Measurements from ENCODE around the gene CSGALNACT2.

Gene CSGALNACT2

DNA sequence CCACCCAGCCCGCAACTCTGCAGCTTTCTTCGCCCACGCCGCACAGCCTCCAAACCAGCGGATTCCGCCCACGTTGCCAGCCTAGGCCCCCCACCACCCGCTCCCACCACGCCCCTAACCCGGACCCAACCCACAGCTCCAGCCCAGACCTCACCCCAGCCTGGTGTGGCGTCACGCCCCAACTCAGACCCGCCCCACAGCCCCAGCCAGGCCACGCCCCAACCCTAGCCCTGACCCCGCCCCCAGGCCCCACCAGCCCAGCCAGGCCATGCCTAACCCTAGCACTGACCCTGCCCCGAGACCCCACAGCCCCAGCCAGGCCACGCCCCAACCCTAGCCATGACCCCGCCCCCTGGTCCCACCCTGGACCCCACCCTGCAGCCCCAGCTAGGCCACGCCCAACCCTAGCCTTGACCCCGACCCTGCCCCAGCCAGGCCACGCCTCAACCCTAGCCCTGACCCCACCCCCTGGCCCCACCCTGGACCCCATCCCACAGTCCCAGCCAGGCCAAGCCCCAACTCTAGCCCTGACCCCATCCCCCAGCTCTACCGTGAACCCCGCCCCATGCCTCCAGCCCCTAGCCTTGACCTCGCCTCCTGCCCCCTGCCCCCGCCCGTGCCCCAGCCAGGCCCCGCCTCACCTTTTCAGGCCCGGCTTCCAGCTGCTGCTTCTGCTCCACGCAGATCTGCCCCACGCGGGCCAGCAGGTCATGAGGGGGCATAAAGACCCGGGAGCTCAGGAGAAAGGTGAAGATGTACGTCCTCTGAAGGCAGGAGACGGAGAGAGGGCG lies 64.6 kb downstream of the CSGALNACT2 start:
- DNase-seq (ENCODE audit: low spot score): peak; percentile 82
- TF ChIP-seq, protein P1, sequence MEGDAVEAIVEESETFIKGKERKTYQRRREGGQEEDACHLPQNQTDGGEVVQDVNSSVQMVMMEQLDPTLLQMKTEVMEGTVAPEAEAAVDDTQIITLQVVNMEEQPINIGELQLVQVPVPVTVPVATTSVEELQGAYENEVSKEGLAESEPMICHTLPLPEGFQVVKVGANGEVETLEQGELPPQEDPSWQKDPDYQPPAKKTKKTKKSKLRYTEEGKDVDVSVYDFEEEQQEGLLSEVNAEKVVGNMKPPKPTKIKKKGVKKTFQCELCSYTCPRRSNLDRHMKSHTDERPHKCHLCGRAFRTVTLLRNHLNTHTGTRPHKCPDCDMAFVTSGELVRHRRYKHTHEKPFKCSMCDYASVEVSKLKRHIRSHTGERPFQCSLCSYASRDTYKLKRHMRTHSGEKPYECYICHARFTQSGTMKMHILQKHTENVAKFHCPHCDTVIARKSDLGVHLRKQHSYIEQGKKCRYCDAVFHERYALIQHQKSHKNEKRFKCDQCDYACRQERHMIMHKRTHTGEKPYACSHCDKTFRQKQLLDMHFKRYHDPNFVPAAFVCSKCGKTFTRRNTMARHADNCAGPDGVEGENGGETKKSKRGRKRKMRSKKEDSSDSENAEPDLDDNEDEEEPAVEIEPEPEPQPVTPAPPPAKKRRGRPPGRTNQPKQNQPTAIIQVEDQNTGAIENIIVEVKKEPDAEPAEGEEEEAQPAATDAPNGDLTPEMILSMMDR (IDR thresholded peaks at IDR 0.05; ENCODE audit: borderline replicate concordance, control extremely low read depth, extremely low read depth, insufficient read depth, missing control alignments): no peak
- in situ Hi-C loops (cut with MboI; ENCODE audit: low sequenced_read_pairs, unreplicated experiment): no loop called here

DNA sequence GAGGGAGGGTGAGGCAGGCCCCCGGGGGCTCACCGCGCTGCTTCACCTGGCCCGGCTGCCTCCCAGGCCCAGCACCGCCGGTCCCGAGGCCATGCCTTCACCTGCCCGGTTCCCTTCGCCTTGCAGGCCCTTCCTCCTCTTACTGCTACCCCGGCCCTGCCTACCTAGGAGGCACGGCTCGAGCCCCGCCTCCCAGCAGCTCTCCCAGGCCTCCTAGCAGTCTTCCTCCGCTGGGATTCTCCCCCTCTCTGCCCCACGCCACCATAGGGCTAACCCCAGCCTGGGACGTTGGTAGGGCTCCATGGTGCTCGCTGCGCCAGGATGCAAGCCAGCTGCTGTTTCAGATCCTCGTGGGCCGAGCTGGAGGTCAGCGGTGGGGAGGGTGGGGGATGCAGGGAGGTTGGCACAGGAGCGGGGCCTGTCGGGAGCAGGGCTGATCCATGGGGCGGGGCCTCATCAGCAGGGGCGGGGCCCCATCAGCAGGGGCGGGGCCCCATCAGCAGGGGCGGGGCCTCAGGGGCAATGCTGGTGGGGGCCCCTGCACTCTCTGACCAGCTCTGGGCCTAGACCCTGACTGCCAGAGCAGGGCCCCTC lies 65.3 kb downstream of the CSGALNACT2 start:
- in situ Hi-C loops (cut with MboI; ENCODE audit: low sequenced_read_pairs, unreplicated experiment): no loop called here
- DNase-seq (ENCODE audit: low spot score): no peak
- TF ChIP-seq, protein P1 (IDR thresholded peaks at IDR 0.05; ENCODE audit: borderline replicate concordance, control extremely low read depth, extremely low read depth, insufficient read depth, missing control alignments): no peak

GRCh38 chr10:43204042-43204942 lies 66.0 kb downstream of the CSGALNACT2 start:
- TF ChIP-seq, protein P1 (IDR thresholded peaks at IDR 0.05; ENCODE audit: borderline replicate concordance, control extremely low read depth, extremely low read depth, insufficient read depth, missing control alignments): no peak
- in situ Hi-C loops (cut with MboI; ENCODE audit: low sequenced_read_pairs, unreplicated experiment): no loop called here
- no peak for DNase-seq (ENCODE audit: low spot score)

- TF ChIP-seq, protein P1 (IDR thresholded peaks at IDR 0.05; ENCODE audit: borderline replicate concordance, control extremely low read depth, extremely low read depth, insufficient read depth, missing control alignments): peak; percentile 89
- DNase-seq (ENCODE audit: low spot score): peak; percentile 84
- in situ Hi-C loops (cut with MboI; ENCODE audit: low sequenced_read_pairs, unreplicated experiment): no loop called here
These were observed 66.9 kb downstream of the CSGALNACT2 start for GRCh38 chr10:43204943-43205671.

DNA sequence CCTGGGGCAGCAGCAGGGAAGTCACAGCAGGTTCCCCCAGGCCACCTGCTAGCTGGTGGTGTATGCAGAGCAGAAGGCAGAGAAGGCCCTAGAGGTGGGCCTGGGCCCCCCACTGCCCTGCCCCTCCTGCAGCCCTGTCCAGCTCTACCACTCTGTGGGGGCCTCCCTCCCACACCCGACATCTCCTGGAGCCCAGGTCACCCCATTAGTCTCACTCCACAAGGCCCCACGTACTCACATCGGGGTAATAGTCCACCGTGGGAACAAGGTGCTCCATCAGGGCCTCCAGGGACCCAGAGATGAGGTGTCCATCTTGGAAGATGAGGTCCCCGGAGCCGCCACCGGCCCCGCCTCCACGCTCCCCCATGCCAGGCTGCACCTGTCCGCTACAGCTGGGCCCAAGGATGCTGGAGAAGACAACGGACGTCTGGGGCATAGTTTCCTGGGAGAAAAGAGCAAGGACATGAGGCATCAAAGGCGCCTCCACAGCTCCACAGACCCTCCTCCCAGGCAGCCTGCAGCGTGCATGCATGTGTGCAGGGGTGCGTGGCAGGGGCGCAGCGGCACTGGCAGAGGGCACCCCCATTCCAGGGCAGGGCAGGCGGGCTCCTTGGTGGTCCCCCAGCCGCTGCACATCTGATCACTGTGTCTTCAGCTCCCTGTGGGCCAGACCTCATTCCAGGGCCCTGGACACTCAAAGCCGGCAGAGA lies 67.6 kb downstream of the CSGALNACT2 start:
- no peak for DNase-seq (ENCODE audit: low spot score)
- TF ChIP-seq, protein P1 (IDR thresholded peaks at IDR 0.05; ENCODE audit: borderline replicate concordance, control extremely low read depth, extremely low read depth, insufficient read depth, missing control alignments): no peak
- in situ Hi-C loops (cut with MboI; ENCODE audit: low sequenced_read_pairs, unreplicated experiment): no loop called here
